Gastroesophageal sphincter (tissue), 3 donors: ENCODE results near the gene VPS13D.

Experiments used
- EP300 ChIP-seq: sonication (generic); formaldehyde crosslinking; IDR thresholded peaks from one replicate; pipeline ENCODE4 v1.6.1; 2017; ENCODE audit warnings: antibody characterized with exemption, mild to moderate bottlenecking
- POLR2A ChIP-seq, 2 donors: fragments of 450-650 bp; IDR thresholded peaks; one replicate each; pipeline ENCODE4 v1.6.1; 2017; ENCODE audit warnings: antibody characterized with exemption in 2 of 2, mild to moderate bottlenecking in 2 of 2, moderate library complexity in 1 of 2
- TF ChIP-seq, protein P1 (sequence below), 4 experiments: fragments of 200-600 bp in 2 of 4; fragments of 450-650 bp in 2 of 4; sonication (generic) in 1 of 4; IDR thresholded peaks; one replicate each; pipeline ENCODE4 v1.5.1; 2017 to 2019; ENCODE audit warnings: antibody characterized with exemption in 4 of 4, mild to moderate bottlenecking in 2 of 4, moderate library complexity in 2 of 4

DNA sequence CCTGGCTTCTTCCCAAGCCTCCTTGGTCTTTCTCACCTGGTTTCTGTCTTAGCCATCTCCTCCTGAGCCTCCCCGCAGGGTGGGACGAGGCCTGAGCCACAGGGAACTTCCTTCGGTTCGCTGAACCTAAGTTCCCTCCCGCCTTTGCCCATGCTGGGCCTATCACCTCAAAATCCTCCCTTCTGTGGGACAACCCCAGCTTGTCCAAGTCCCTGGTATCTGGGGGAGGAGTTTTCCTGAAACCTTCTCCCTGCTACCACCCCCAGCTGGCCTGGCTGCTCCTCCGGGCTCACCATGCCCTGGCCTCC, 27.7 kb upstream of the VPS13D start:
- TF ChIP-seq POLR2A (IDR thresholded peaks at IDR 0.05) = no peak
- TF ChIP-seq, protein P1, sequence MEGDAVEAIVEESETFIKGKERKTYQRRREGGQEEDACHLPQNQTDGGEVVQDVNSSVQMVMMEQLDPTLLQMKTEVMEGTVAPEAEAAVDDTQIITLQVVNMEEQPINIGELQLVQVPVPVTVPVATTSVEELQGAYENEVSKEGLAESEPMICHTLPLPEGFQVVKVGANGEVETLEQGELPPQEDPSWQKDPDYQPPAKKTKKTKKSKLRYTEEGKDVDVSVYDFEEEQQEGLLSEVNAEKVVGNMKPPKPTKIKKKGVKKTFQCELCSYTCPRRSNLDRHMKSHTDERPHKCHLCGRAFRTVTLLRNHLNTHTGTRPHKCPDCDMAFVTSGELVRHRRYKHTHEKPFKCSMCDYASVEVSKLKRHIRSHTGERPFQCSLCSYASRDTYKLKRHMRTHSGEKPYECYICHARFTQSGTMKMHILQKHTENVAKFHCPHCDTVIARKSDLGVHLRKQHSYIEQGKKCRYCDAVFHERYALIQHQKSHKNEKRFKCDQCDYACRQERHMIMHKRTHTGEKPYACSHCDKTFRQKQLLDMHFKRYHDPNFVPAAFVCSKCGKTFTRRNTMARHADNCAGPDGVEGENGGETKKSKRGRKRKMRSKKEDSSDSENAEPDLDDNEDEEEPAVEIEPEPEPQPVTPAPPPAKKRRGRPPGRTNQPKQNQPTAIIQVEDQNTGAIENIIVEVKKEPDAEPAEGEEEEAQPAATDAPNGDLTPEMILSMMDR (IDR thresholded peaks at IDR 0.05) = no peak
- no peak for TF ChIP-seq EP300
